Mesenchymal stem cell (in vitro differentiated cells and primary cell): ENCODE results near the gene THSD7A.

ENCODE experiments used
- DNase-seq: peaks from one replicate; pipeline ENCODE4 v3.0.0-alpha.2; 2013
- H2AFZ ChIP-seq: one replicate; pipeline ENCODE4 v1.6.1; 2013; ENCODE audit warnings: low read depth, mild to moderate bottlenecking, control low read depth, inconsistent platforms, low read length, moderate library complexity
- H2AK5ac ChIP-seq: 2 replicates; pipeline ENCODE4 v1.6.1; 2013; ENCODE audit warnings: low read length, moderate library complexity, mild to moderate bottlenecking, inconsistent platforms; ENCODE audit not compliant: severe bottlenecking
- H2BK120ac ChIP-seq: one replicate; pipeline ENCODE4 v1.6.1; 2013; ENCODE audit warnings: low read depth, mild to moderate bottlenecking, inconsistent platforms, low read length, moderate library complexity
- H2BK12ac ChIP-seq, 2 experiments: one replicate each; pipeline ENCODE4 v1.6.1; 2013; ENCODE audit warnings: inconsistent platforms in 2 of 2, low read length in 2 of 2, mild to moderate bottlenecking in 2 of 2, moderate library complexity in 2 of 2, control low read depth in 1 of 2
- H2BK15ac ChIP-seq: one replicate; pipeline ENCODE4 v1.6.1; 2013; ENCODE audit warnings: mild to moderate bottlenecking, low read depth, inconsistent platforms; ENCODE audit not compliant: poor library complexity, severe bottlenecking
- H2BK5ac ChIP-seq: 2 replicates; pipeline ENCODE4 v1.6.1; 2013; ENCODE audit warnings: low read depth, mild to moderate bottlenecking, low read length, control low read depth, inconsistent platforms; ENCODE audit not compliant: poor library complexity, severe bottlenecking
- H3K14ac ChIP-seq, 2 experiments: one replicate each; pipeline ENCODE4 v1.6.1; 2013; ENCODE audit warnings: inconsistent platforms in 2 of 2, low read length in 2 of 2, control low read depth in 1 of 2, mild to moderate bottlenecking in 1 of 2, moderate library complexity in 1 of 2
- H3K18ac ChIP-seq, 2 experiments: one replicate each; pipeline ENCODE4 v1.6.1; 2013; ENCODE audit warnings: inconsistent platforms in 2 of 2, low read length in 2 of 2, control low read depth in 1 of 2, low read depth in 1 of 2, mild to moderate bottlenecking in 1 of 2
- H3K23ac ChIP-seq, 2 experiments: one replicate each; pipeline ENCODE4 v1.6.1; 2013; ENCODE audit warnings: inconsistent platforms in 2 of 2, low read length in 2 of 2, mild to moderate bottlenecking in 2 of 2, moderate library complexity in 2 of 2, control low read depth in 1 of 2
- H3K27ac ChIP-seq: 2 replicates; pipeline ENCODE4 v1.5.1; 2013; ENCODE audit warnings: mild to moderate bottlenecking, moderate library complexity, low read length, control low read depth, inconsistent platforms; ENCODE audit not compliant: poor library complexity, severe bottlenecking
- H3K27me3 ChIP-seq, 2 experiments: 2 replicates each; pipeline versions ENCODE4 v1.6.1 to v1.7.0; 2013; ENCODE audit warnings: low read length in 2 of 2, mild to moderate bottlenecking in 2 of 2, moderate library complexity in 2 of 2, control low read depth in 1 of 2, inconsistent platforms in 1 of 2; ENCODE audit not compliant: control insufficient read depth in 1 of 2, insufficient read depth in 1 of 2
- H3K36me3 ChIP-seq, 2 experiments: 2 replicates each; pipeline versions ENCODE4 v1.6.1 to v1.7.0; 2013; ENCODE audit warnings: low read length in 2 of 2, control low read depth in 1 of 2, inconsistent platforms in 1 of 2, low read depth in 1 of 2, mild to moderate bottlenecking in 1 of 2; ENCODE audit not compliant: insufficient read depth in 2 of 2, control insufficient read depth in 1 of 2
- H3K4ac ChIP-seq, 2 experiments: one replicate each; pipeline ENCODE4 v1.6.1; 2013; ENCODE audit warnings: inconsistent platforms in 2 of 2, low read length in 2 of 2, mild to moderate bottlenecking in 2 of 2, moderate library complexity in 2 of 2, control low read depth in 1 of 2, low read depth in 1 of 2
- H3K4me1 ChIP-seq: 2 replicates; pipeline ENCODE4 v1.6.1; 2013; ENCODE audit warnings: low read depth, low read length, control low read depth; ENCODE audit not compliant: control insufficient read depth, insufficient read depth
- H3K4me2 ChIP-seq: 2 replicates; pipeline ENCODE4 v1.6.1; 2013; ENCODE audit warnings: low read length, mild to moderate bottlenecking, inconsistent platforms; ENCODE audit not compliant: poor library complexity, severe bottlenecking
- H3K4me3 ChIP-seq, 2 experiments: 2 replicates each; pipeline versions ENCODE4 v1.5.1 to v1.7.0; 2013; ENCODE audit warnings: low read length in 2 of 2, mild to moderate bottlenecking in 2 of 2, control low read depth in 1 of 2, low read depth in 1 of 2; ENCODE audit not compliant: insufficient read depth in 1 of 2
- H3K79me1 ChIP-seq: replicated peaks from 2 replicates; pipeline ENCODE4 v1.6.1; 2013; ENCODE audit warnings: mild to moderate bottlenecking, control low read depth, low read length, inconsistent platforms; ENCODE audit not compliant: poor library complexity, severe bottlenecking
- H3K9ac ChIP-seq: 2 replicates; pipeline ENCODE4 v1.7.0; 2013; ENCODE audit warnings: mild to moderate bottlenecking, low read length, moderate library complexity
- H3K9me3 ChIP-seq: 2 replicates; pipeline ENCODE4 v1.7.0; 2013; ENCODE audit warnings: mild to moderate bottlenecking, low read length; ENCODE audit not compliant: control insufficient read depth
- H4K8ac ChIP-seq: one replicate; pipeline ENCODE4 v1.6.1; 2013; ENCODE audit warnings: inconsistent platforms, mild to moderate bottlenecking, low read length, moderate library complexity
- H4K91ac ChIP-seq: one replicate; pipeline ENCODE4 v1.6.1; 2013; ENCODE audit warnings: mild to moderate bottlenecking, low read length, inconsistent platforms
- WGBS: methylation state at CpG from one replicate; pipeline ENCODE4 v1.1.7; 2013; ENCODE audit warnings: mixed read lengths; 5-methylcytosine and 5-hydroxymethylcytosine counted together

THSD7A gene

GRCh38 chr7:11758627-11759111 is 73.3 kb downstream of the THSD7A start:
- Histone ChIP-seq H4K91ac (no peak overlapping the region), H2BK120ac (no peak overlapping the region), H3K4me1 (no peaks in the 10 kb centered on the region), H3K9ac (no peak overlapping the region), H3K36me3 (no peaks in the 10 kb centered on the region), H3K27ac (no peak overlapping the region), H2AFZ (no peak overlapping the region), H4K8ac (no peak overlapping the region), H2AK5ac (no peak overlapping the region), H3K9me3 (no peaks in the 10 kb centered on the region), H3K23ac (no peak overlapping the region), H3K4me3 (no peak overlapping the region), H2BK5ac (no peak overlapping the region), H3K4ac (no peak overlapping the region), H3K4me2 (no peak overlapping the region), H3K18ac (no peak overlapping the region), H3K79me1 (no peaks in the 10 kb centered on the region), H3K14ac (no peak overlapping the region), H3K27me3 (no peaks in the 10 kb centered on the region), H2BK15ac (no peak overlapping the region), H2BK12ac (no peak overlapping the region)
- DNase-seq = no peak
- 54% methylated on average over 2 of the region's 2 CpGs for WGBS

GRCh38 chr7:11757153-11757552 is 74.8 kb downstream of the THSD7A start:
- H3K4me3 ChIP-seq = no peak overlapping the region
- no peaks in the 10 kb centered on the region for H3K27me3 ChIP-seq
- no peak overlapping the region for H4K8ac ChIP-seq
- no peak overlapping the region for H3K14ac ChIP-seq
- no peak overlapping the region for H4K91ac ChIP-seq
- no peak overlapping the region for H2BK120ac ChIP-seq
- DNase-seq = no peak
- H3K4me2 ChIP-seq = no peak overlapping the region
- H2AK5ac ChIP-seq = no peak overlapping the region
- no peaks in the 10 kb centered on the region for H3K9me3 ChIP-seq
- no peak overlapping the region for H3K9ac ChIP-seq
- no peaks in the 10 kb centered on the region for H3K4me1 ChIP-seq
- H2BK12ac ChIP-seq = no peak overlapping the region
- H3K18ac ChIP-seq = no peak overlapping the region
- H3K23ac ChIP-seq = no peak overlapping the region
- H3K36me3 ChIP-seq = no peaks in the 10 kb centered on the region
- no peak overlapping the region for H3K27ac ChIP-seq
- 100% methylated on average over 1 of the region's 1 CpG for WGBS
- no peak overlapping the region for H3K4ac ChIP-seq
- H2AFZ ChIP-seq = no peak overlapping the region
- H2BK15ac ChIP-seq = no peak overlapping the region
- H3K79me1 ChIP-seq = no peaks in the 10 kb centered on the region
- no peak overlapping the region for H2BK5ac ChIP-seq

DNA sequence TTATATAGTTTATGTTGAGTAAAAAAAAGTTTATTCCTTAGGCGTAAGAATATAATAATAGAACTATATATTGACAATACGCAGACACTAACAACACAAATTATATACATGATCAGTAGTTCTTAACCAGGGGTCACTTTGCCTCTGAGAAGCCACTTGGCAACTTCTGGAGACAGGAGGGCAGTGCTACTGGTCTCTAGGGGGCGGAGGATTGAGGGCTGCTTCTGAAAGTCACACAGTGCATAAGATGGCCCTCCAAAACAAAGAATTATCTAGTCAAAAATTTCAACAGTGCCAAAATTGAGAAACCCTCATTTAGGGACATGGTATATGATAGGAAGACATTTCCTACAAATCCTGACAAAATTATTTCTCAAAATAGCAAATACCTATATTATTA is 77.1 kb downstream of the THSD7A start:
- no peak overlapping the region for H3K18ac ChIP-seq

GRCh38 chr7:11754123-11754522 is 77.9 kb downstream of the THSD7A start:
- H2BK5ac ChIP-seq = no peak overlapping the region
- H2AK5ac ChIP-seq = no peak overlapping the region
- H3K36me3 ChIP-seq = no peaks in the 10 kb centered on the region
- no peak overlapping the region for H3K18ac ChIP-seq
- 92% methylated on average over 2 of the region's 2 CpGs for WGBS
- H3K27ac ChIP-seq = no peak overlapping the region
- H3K9ac ChIP-seq = no peak overlapping the region
- no peak overlapping the region for H2BK12ac ChIP-seq
- H3K4me1 ChIP-seq = no peaks in the 10 kb centered on the region
- no peak overlapping the region for H3K4me2 ChIP-seq
- no peak overlapping the region for H3K23ac ChIP-seq
- H3K27me3 ChIP-seq = no peaks in the 10 kb centered on the region
- no peak overlapping the region for H2BK15ac ChIP-seq
- H3K14ac ChIP-seq = no peak overlapping the region
- no peaks in the 10 kb centered on the region for H3K79me1 ChIP-seq
- no peak overlapping the region for H3K4me3 ChIP-seq
- H3K4ac ChIP-seq = no peak overlapping the region
- H2AFZ ChIP-seq = no peak overlapping the region
- H2BK120ac ChIP-seq = no peak overlapping the region
- no peak overlapping the region for H4K91ac ChIP-seq
- no peaks in the 10 kb centered on the region for H3K9me3 ChIP-seq
- H4K8ac ChIP-seq = no peak overlapping the region
- no peak for DNase-seq

More for the DNA sequence above, 77.1 kb downstream of the THSD7A start:
- Histone ChIP-seq H3K4ac (no peak overlapping the region), H3K27ac (no peak overlapping the region), H2AFZ (no peak overlapping the region), H2AK5ac (no peak overlapping the region), H3K23ac (no peak overlapping the region), H3K79me1 (no peaks in the 10 kb centered on the region), H4K8ac (no peak overlapping the region), H2BK15ac (no peak overlapping the region), H4K91ac (no peak overlapping the region), H2BK120ac (no peak overlapping the region), H3K14ac (no peak overlapping the region), H3K4me1 (no peaks in the 10 kb centered on the region), H3K9ac (no peak overlapping the region), H3K36me3 (no peaks in the 10 kb centered on the region), H2BK12ac (no peak overlapping the region), H3K9me3 (no peaks in the 10 kb centered on the region), H3K4me2 (no peak overlapping the region), H3K27me3 (no peaks in the 10 kb centered on the region), H3K4me3 (no peak overlapping the region), H2BK5ac (no peak overlapping the region)
- DNase-seq = no peak
- WGBS = no CpG with 5 or more reads among the region's 3 CpGs
